Neutrophil (primary cell): ENCODE measurements around the gene TTLL10.

Source experiments
- H3K27ac ChIP-seq: fragments of 200-600 bp; sonication (generic); 2 replicates; pipeline ENCODE4 v1.5.1; 2016; ENCODE audit warnings: mild to moderate bottlenecking, moderate library complexity
- H3K27me3 ChIP-seq: fragments of 200-600 bp; sonication (generic); 2 replicates; pipeline ENCODE4 v1.6.0; 2016; ENCODE audit warnings: mild to moderate bottlenecking
- H3K36me3 ChIP-seq: fragments of 200-600 bp; sonication (generic); 2 replicates; pipeline ENCODE4 v1.5.1; 2017
- H3K4me1 ChIP-seq, 2 experiments: fragments of 200-600 bp in 1 of 2; sonication (generic) in 1 of 2; 1 replicate in 1 of 2; 2 replicates in 1 of 2; pipeline versions ENCODE4 v1.5.1 to v1.6.1; 2013 to 2016; ENCODE audit warnings: low read depth in 1 of 2, low read length in 1 of 2, mild to moderate bottlenecking in 1 of 2, moderate library complexity in 1 of 2; ENCODE audit not compliant: control insufficient read depth in 1 of 2, insufficient read depth in 1 of 2
- H3K4me3 ChIP-seq, 2 experiments: fragments of 200-600 bp in 1 of 2; sonication (generic) in 1 of 2; 1 replicate in 1 of 2; 2 replicates in 1 of 2; pipeline ENCODE4 v1.5.1; 2013 to 2016; ENCODE audit warnings: low read depth in 1 of 2, low read length in 1 of 2, mild to moderate bottlenecking in 1 of 2, moderate library complexity in 1 of 2
- H3K9me3 ChIP-seq: fragments of 200-600 bp; sonication (generic); 2 replicates; pipeline ENCODE4 v1.5.1; 2016
- CTCF ChIP-seq: fragments of 200-600 bp; sonication (generic); IDR thresholded peaks from 2 replicates; pipeline ENCODE4 v1.5.1; 2016; ENCODE audit warnings: antibody characterized with exemption

TTLL10 gene

GRCh38 chr1:1144122-1144842, 29.4 kb upstream of the TTLL10 start:
- Histone ChIP-seq H3K4me3 (peak overlapping the region; percentile 53 to 56), H3K27ac (peak overlapping the region; percentile 79), H3K4me1 (peaks cover 15 to 16% of the 10 kb centered on the region in 2 experiments), H3K27me3 (no peaks in the 10 kb centered on the region), H3K9me3 (no peaks in the 10 kb centered on the region), H3K36me3 (no peaks in the 10 kb centered on the region)
- TF ChIP-seq CTCF: no peak

- no peaks in the 10 kb centered on the region for H3K36me3 ChIP-seq
- peak overlapping the region; percentile 53 to 56 for H3K4me3 ChIP-seq
- no peaks in the 10 kb centered on the region for H3K9me3 ChIP-seq
- no peaks in the 10 kb centered on the region for H3K27me3 ChIP-seq
- peak overlapping the region; percentile 79 for H3K27ac ChIP-seq
- no peak for TF ChIP-seq CTCF
- H3K4me1 ChIP-seq: peaks cover 15 to 16% of the 10 kb centered on the region in 2 experiments
Measured at GRCh38 chr1:1144843-1145546, 28.7 kb upstream of the TTLL10 start.

- Histone ChIP-seq H3K4me1 (peaks cover 15 to 16% of the 10 kb centered on the region in 2 experiments), H3K9me3 (no peaks in the 10 kb centered on the region), H3K27ac (no peak overlapping the region), H3K4me3 (no peak overlapping the region), H3K27me3 (no peaks in the 10 kb centered on the region), H3K36me3 (no peaks in the 10 kb centered on the region)
- no peak for TF ChIP-seq CTCF
Measured at GRCh38 chr1:1145547-1145914, 28.1 kb upstream of the TTLL10 start.

GRCh38 chr1:1146026-1146425, 27.7 kb upstream of the TTLL10 start:
- Histone ChIP-seq H3K27me3 (no peaks in the 10 kb centered on the region), H3K9me3 (no peaks in the 10 kb centered on the region), H3K4me1 (peaks cover 15 to 16% of the 10 kb centered on the region in 2 experiments), H3K27ac (no peak overlapping the region), H3K4me3 (no peak overlapping the region), H3K36me3 (no peaks in the 10 kb centered on the region)
- TF ChIP-seq CTCF: no peak

- peaks cover 15 to 16% of the 10 kb centered on the region in 2 experiments for H3K4me1 ChIP-seq
- no peak overlapping the region for H3K4me3 ChIP-seq
- H3K9me3 ChIP-seq: no peaks in the 10 kb centered on the region
- TF ChIP-seq CTCF: no peak
- H3K27ac ChIP-seq: no peak overlapping the region
- no peaks in the 10 kb centered on the region for H3K27me3 ChIP-seq
- no peaks in the 10 kb centered on the region for H3K36me3 ChIP-seq
Measured at GRCh38 chr1:1146596-1146995, 27.1 kb upstream of the TTLL10 start.
